Stimulated activated CD4-positive, alpha-beta T cell treated with anti-CD3 and anti-CD28 coated beads, Interleukin-12 subunit alpha, Interleukin-12 subunit beta, amount 100 ng/mL, for 48 hours (primary cell): ENCODE data around the gene EXOC6.
"Not testable (repeated sequence)": the region's sequence is repeated elsewhere in the genome, so short reads cannot be mapped to it uniquely, and the experiment has no call there.

ENCODE experiments used
- DNase-seq, 3 donors: peaks; one replicate each; pipeline ENCODE4 v3.0.0-alpha.2; 2020; ENCODE audit warnings: low read depth in 2 of 3, low spot score in 1 of 3

Gene EXOC6

GRCh38 chr10:93075369-93076221, 227.3 kb downstream of the EXOC6 start:
- DNase-seq, result no peak

- no peak for DNase-seq
Observed at GRCh38 chr10:93076871-93077270, 228.6 kb downstream of the EXOC6 start.

GRCh38 chr10:93077860-93078337, 229.6 kb downstream of the EXOC6 start:
- DNase-seq, result no peak

GRCh38 chr10:93079663-93080349, 231.5 kb downstream of the EXOC6 start:
- DNase-seq, result no peak

GRCh38 chr10:93080350-93081046, 232.2 kb downstream of the EXOC6 start:
- DNase-seq, result peak in 1 of 3 donors; percentile 46

DNA sequence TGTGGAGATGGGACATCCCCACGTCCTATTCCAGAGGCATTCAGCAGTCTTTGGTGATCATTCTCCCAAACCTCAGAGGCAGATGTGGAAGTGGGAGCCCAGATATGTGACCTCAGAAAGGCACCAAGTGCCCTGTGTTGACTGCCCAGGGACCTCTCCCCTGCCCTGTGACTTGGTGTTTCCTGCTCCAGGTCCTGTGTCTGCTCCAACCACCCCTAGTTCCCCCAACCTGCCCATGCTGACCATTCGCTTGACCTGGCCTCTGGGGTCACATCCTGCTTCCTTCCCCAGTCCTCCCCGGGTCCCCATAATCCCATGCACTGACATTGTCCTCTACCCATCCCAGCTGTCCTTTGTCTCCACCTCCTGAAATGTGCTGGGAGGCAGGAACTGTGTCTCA, 233.0 kb downstream of the EXOC6 start:
- DNase-seq, result no peak

GRCh38 chr10:93081834-93082233, 233.5 kb downstream of the EXOC6 start:
- DNase-seq, result no peak

DNA sequence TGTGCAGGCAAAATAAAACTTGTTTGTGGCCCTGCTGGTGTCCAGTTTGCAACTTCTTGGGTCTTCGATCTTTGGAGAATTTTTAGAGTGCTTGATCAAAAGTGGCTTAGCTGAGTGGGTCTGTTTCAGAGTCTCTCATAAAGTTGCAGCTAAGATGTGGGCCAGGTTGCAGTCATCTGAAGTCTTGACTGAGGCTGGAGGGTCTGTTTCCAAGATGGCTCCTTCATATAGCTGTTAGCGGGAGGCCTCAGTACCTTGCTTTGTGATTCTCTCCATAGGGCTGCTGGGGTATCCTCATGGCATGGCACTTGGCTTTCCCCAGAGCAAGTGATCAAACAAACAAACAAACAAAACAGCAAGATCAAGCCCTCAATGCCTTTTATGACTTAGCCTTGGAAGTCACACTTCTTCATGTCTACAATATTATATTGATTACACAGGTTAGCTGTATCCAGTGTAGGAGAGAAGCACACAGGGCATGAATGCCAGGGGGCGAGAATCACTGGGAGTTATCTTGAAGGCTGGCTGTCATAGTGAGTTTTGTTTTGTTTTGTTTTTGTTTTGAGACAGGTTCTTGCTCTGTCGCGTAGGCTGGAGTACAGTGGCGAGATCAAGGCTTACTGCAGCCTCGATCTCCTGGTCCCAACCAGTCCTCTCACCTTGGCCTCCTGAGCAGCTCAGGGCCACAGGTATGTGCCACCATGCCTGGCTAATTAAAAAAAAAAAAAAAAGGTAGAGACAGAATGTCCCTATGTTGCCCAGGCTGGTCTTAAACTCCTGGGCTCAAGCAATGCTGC, 235.6 kb downstream of the EXOC6 start:
- DNase-seq, result no peak

GRCh38 chr10:93085272-93085859, 237.0 kb downstream of the EXOC6 start:
- no peak for DNase-seq

- DNase-seq, result no peak
Observed at GRCh38 chr10:93086289-93086688, 238.0 kb downstream of the EXOC6 start.

DNA sequence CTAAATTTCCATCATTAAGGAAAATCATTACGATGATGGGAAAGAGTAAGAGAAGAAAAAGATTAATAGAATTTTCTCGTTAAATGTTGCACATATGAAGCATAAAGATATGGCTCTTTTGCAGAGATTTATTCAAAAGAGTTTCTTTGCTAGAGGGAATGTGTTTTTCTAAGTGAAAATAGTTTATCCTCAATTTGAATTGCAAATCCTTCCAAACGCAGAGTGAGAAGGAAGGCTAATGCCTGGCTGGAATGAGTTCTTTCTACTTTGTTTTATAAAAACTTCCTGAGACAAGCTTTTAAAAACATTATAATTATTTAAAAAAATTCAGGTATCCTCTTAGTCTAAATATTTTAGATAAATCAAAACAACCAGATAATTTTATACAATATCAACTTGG, 239.5 kb downstream of the EXOC6 start:
- DNase-seq, result no peak

- no peak for DNase-seq
Observed at GRCh38 chr10:93088466-93088865, 240.1 kb downstream of the EXOC6 start.

DNA sequence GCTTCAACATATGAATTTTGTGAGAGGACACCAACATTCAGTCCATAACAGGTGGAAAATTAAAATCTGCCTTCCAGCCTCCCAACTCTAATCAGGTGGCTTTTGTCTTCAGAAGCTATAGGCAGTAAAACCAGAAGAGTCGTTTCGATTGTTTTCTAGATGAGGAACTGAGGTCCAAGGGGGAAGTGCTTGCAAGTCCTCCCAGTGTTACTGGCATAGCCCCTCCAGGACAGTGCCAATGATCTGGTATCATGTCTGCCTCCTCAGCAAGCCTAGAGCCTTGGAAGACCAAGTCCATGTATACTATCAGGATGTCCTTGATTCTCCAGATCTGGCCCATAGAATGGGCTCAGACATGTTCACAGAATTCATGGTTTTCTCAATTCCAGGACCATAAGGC, 242.3 kb downstream of the EXOC6 start:
- DNase-seq, result no peak

DNA sequence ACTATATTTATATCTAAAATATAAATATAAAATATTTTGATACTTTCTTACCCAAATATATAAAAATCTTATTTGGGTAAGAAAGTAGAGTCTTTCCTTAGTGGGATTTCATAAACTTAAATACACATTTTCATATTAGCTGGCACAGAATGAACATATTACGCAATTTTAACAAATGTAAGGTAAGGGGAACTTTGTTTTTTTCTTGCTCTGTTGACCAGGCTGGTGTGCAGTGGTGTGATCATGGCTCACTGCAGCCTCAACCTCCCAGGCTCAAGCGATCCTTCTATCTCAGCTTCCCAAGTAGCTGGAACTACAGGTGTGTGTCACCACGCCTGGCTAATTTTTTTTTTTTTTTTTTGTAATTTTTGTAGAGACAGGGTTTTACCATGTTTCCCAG, 243.6 kb downstream of the EXOC6 start:
- no peak for DNase-seq

- no peak for DNase-seq
Observed at GRCh38 chr10:93095225-93095624, 246.9 kb downstream of the EXOC6 start.

DNA sequence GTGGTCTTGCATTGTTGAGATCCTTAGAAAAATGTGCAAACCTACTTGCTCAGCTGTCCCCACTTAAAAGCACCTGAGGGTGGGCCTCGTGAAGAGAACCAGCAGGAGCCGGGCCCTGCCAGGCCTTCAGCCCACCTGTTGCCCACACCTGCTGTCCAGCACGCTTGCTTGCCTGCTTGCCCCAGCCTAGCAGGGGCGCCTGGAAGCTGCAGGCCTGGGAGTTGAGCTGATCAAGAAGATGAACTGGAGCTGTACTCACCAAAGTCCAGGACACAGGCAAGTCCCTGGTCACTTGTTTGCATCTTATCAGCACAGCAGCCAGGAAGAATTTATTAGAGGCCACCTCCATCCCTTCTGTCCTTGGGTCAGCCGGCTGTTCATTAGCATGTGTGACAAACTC, 248.6 kb downstream of the EXOC6 start:
- no peak for DNase-seq

GRCh38 chr10:93097386-93097785, 249.1 kb downstream of the EXOC6 start:
- no peak for DNase-seq

- DNase-seq, result no peak
Observed at GRCh38 chr10:93098816-93099215, 250.5 kb downstream of the EXOC6 start.

DNA sequence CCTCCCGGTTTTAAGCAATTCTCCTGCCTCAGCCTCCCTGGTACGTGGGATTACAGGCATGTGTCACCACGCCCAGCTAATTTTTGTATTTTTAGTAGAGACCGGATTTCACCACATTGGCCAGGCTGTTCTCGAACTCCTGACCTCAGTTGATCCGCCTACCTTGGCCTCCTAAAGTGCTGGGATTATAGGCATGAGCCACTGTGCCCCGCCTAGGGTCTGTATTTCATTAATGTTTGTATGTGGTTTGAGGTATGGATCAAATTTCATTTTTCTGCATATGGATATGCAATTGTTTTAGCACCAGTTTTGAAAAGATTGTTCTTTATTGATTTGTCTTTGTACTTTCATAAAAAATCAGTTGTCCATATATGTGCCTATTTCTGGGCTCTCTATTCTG, 251.3 kb downstream of the EXOC6 start:
- DNase-seq, result no peak

GRCh38 chr10:93101148-93101547, 252.8 kb downstream of the EXOC6 start:
- DNase-seq, result not testable (repeated sequence)

GRCh38 chr10:93103953-93104352, 255.6 kb downstream of the EXOC6 start:
- DNase-seq, result no peak
